Breast epithelium (tissue), 4 donors: ENCODE results near the gene NTN3. TPM values are rescaled to one million over a fixed set of nuclear protein-coding genes. Genes with fewer than 3 reads are reported as not detected.
"Not testable (repeated sequence)": the region's sequence is repeated elsewhere in the genome, so short reads cannot be mapped to it uniquely, and the experiment has no call there.

ENCODE experiments used
- DNase-seq, 2 donors: peaks; one replicate each; pipeline ENCODE4 v3.0.0-alpha.2; 2019; ENCODE audit warnings: low spot score in 2 of 2
- H3K27ac ChIP-seq, 2 donors: fragments of 200-600 bp; sonication (generic) in 1 of 2; one replicate each; pipeline ENCODE4 v1.5.1; 2016 to 2019; ENCODE audit warnings: mild to moderate bottlenecking in 1 of 2
- H3K27me3 ChIP-seq, 2 donors: fragments of 200-600 bp; sonication (generic) in 1 of 2; one replicate each; pipeline versions ENCODE4 v1.5.1 to v1.6.0; 2017 to 2019; ENCODE audit warnings: control low read depth in 1 of 2, mild to moderate bottlenecking in 1 of 2
- H3K36me3 ChIP-seq: fragments of 200-600 bp; one replicate; pipeline ENCODE4 v1.5.1; 2019
- H3K4me1 ChIP-seq, 2 donors: fragments of 200-600 bp; sonication (generic); one replicate each; pipeline ENCODE4 v1.5.1; 2016 to 2019; ENCODE audit warnings: control low read depth in 1 of 2
- H3K4me3 ChIP-seq, 3 donors: fragments of 200-600 bp; sonication (generic); 1 replicate in 2 of 3; 2 replicates in 1 of 3; pipeline ENCODE4 v1.5.1; 2016 to 2019; ENCODE audit warnings: mild to moderate bottlenecking in 3 of 3, moderate library complexity in 2 of 3
- H3K9me3 ChIP-seq, 2 donors: fragments of 200-600 bp; sonication (generic) in 1 of 2; one replicate each; pipeline ENCODE4 v1.5.1; 2016 to 2019; ENCODE audit warnings: control low read depth in 1 of 2
- POLR2A ChIP-seq: fragments of 450-650 bp; IDR thresholded peaks from one replicate; pipeline ENCODE4 v1.6.1; 2016; ENCODE audit warnings: antibody characterized with exemption, mild to moderate bottlenecking, moderate library complexity
- POLR2AphosphoS5 ChIP-seq, 3 donors: sonication (generic); formaldehyde crosslinking; IDR thresholded peaks; one replicate each; pipeline ENCODE4 v1.6.1; 2017; ENCODE audit warnings: antibody characterized with exemption in 3 of 3
- intact Hi-C: fragments of 100-400 bp; cut with DNase I; formaldehyde crosslinking; loops from one replicate; pipeline ENCODE4 v1.15.1; 2023; ENCODE audit warnings: low total_unique reads
- total RNA-seq, 3 donors: library from RNA; depleted of rRNA; stranded (reverse); fragments of >200 nt; gene quantifications; one replicate each; pipeline ENCODE4 v1.1.0, GENCODE V29; 2016
- TF ChIP-seq, protein P1 (sequence below), 3 donors: fragments of 450-650 bp; IDR thresholded peaks; one replicate each; pipeline ENCODE4 v1.5.1; 2016 to 2017; ENCODE audit warnings: antibody characterized with exemption in 3 of 3, mild to moderate bottlenecking in 3 of 3, moderate library complexity in 3 of 3

The NTN3 gene
- total RNA-seq, 3 donors from 2014 or later = not detected

DNA sequence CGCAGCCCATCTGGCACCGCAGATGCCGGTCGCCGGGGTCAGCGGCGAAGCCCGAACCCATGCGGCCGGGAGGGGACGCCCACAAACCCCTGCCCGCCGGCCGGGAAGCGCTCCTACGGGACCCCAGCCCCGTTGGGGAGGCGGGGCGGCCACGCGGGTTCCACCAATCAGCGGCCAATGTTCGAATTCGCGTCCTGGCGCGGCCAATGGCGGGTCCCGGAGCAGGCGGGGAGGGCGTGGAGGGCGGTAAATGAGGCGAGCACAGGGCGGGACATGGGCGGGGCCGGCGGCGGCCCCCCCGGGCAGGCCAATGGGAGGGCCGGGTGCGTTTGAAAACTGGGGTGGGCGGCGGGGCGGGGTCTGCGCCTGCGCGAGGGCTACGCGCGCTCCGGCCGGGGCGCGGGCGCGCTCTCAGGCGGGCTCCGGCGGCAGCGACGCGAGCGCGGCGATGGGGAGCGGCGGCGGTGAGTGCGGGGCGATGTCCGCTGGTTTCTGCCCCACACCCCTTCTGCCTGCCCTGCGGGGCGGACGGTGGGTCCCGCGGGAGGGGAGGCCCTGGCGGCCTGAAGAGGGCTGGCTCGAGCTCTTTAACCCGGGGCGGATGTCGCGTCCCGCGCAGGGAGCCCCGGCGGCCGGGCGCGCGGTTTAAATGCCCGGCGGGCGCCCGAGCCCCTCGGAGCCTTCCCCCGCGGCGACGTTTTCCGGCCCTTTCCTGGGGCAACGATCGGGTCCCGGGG, 41.9 kb upstream of the NTN3 start, which contains the start of gene CCNF:
Gene CCNF, plus strand, starts transcription at position 414 of the 737 bp plus-strand sequence. Its CDS starts 35 bp downstream, at position 449.
- no peaks in the 10 kb centered on the region for H3K9me3 ChIP-seq
- intact Hi-C loops = loop anchor here (10.0 kb wide), 1 partner anchor 84 kb away; the partner anchor contains the start of gene ABCA3

DNA sequence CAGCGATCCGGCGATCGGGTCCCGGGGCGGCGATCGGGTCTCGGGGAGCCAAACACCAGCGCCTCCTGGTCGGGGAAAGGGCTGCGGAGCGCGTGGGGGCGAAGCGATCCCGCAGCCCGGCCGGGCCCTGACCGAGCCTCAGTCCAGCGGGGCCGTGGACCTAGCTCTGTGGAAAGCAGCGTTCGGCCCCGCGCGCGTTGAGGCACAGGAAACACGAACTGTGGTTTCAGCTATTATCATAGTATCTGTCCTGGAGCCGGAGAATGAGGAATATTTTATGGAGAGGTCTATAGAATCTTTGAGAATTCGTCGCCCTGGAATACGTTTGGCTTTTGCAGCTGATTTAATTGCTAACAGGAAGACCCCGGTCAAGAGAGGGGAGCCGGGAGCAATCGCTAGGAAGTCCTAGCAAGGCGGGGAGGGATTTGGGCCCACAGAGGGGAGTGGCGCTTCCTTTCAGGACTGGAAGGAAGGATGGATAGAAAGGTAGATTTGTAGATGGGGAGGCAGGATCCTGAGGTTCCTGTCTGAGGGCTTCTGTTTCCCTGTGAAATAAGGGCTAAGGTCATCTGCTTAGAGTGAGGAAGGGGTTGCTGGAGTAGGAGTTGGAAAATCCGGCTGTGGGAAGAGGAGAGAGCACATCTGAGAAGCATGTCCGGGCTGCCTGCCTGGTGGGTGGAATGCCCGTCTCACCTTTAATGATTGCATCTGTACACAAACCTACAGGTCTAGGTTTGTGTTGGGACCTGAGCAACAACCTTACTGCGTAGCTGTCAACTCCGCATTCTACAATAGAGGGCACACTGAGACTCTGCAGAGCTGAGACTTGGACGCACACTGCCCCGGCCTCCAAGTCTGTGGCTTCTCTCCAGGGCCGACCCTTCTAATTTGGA, 41.1 kb upstream of the NTN3 start:
- H3K4me3 ChIP-seq = peak overlapping the region; percentile 72 to 99 (median 87)
- H3K36me3 ChIP-seq = no peaks in the 10 kb centered on the region
- H3K27me3 ChIP-seq = no peaks in the 10 kb centered on the region
- no peaks in the 10 kb centered on the region for H3K9me3 ChIP-seq
- peak overlapping the region; percentile 60 to 90 for H3K27ac ChIP-seq
- TF ChIP-seq, protein P1, sequence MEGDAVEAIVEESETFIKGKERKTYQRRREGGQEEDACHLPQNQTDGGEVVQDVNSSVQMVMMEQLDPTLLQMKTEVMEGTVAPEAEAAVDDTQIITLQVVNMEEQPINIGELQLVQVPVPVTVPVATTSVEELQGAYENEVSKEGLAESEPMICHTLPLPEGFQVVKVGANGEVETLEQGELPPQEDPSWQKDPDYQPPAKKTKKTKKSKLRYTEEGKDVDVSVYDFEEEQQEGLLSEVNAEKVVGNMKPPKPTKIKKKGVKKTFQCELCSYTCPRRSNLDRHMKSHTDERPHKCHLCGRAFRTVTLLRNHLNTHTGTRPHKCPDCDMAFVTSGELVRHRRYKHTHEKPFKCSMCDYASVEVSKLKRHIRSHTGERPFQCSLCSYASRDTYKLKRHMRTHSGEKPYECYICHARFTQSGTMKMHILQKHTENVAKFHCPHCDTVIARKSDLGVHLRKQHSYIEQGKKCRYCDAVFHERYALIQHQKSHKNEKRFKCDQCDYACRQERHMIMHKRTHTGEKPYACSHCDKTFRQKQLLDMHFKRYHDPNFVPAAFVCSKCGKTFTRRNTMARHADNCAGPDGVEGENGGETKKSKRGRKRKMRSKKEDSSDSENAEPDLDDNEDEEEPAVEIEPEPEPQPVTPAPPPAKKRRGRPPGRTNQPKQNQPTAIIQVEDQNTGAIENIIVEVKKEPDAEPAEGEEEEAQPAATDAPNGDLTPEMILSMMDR (IDR thresholded peaks at IDR 0.05) = peak in 1 of 3 donors; percentile 35
- no peak for TF ChIP-seq POLR2AphosphoS5 (IDR thresholded peaks at IDR 0.05)
- DNase-seq = no peak
- peaks cover 5 to 6% of the 10 kb centered on the region in 2 donors for H3K4me1 ChIP-seq
- intact Hi-C loops = loop anchor here (10.0 kb wide), 1 partner anchor 85 kb away; the partner anchor contains the start of gene ABCA3

More for the DNA sequence above, 41.9 kb upstream of the NTN3 start, which contains the start of gene CCNF:
- Histone ChIP-seq H3K4me1 (peaks cover 5 to 6% of the 10 kb centered on the region in 2 donors), H3K4me3 (peak within 1 kb of the TSS; percentile 72 to 99 (median 87)), H3K27me3 (no peaks in the 10 kb centered on the region), H3K36me3 (no peaks in the 10 kb centered on the region), H3K27ac (peak within 1 kb of the TSS; percentile 77 to 90)
- TF ChIP-seq POLR2AphosphoS5 (IDR thresholded peaks at IDR 0.05) = peak; percentile 9 to 74 (median 41)
- TF ChIP-seq, protein P1 (IDR thresholded peaks at IDR 0.05) = no peak
- TF ChIP-seq POLR2A = peak; percentile 41
- DNase-seq = peak; percentile 96 to 98

DNA sequence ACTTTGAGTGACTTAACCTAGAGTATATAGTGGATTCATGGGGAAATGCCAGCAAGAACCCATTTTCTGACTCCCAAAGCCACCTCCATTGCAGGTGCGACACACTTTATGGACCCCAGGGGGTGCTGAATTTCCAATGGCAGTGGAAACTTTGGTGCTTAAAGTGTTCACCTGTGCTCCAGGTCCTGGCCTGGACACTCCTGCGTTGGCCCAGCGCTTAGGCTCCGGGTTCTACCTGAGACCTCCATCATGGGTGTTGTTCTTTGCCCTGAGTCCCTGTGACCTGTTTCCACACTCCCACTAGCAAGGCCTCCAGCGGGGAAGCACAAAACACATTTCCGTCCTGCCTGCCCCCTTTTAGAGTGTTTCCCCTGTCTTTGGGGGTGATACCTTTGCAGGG, 38.8 kb upstream of the NTN3 start:
- H3K27me3 ChIP-seq = no peaks in the 10 kb centered on the region
- no peak for TF ChIP-seq POLR2AphosphoS5 (IDR thresholded peaks at IDR 0.05)
- TF ChIP-seq POLR2A = no peak
- TF ChIP-seq, protein P1 (IDR thresholded peaks at IDR 0.05) = no peak
- intact Hi-C loops = no loop called here
- no peaks in the 10 kb centered on the region for H3K36me3 ChIP-seq
- no peak for DNase-seq
- no peak overlapping the region for H3K4me3 ChIP-seq
- no peaks in the 10 kb centered on the region for H3K9me3 ChIP-seq
- H3K27ac ChIP-seq = no peak overlapping the region
- peaks cover 5 to 6% of the 10 kb centered on the region in 2 donors for H3K4me1 ChIP-seq

DNA sequence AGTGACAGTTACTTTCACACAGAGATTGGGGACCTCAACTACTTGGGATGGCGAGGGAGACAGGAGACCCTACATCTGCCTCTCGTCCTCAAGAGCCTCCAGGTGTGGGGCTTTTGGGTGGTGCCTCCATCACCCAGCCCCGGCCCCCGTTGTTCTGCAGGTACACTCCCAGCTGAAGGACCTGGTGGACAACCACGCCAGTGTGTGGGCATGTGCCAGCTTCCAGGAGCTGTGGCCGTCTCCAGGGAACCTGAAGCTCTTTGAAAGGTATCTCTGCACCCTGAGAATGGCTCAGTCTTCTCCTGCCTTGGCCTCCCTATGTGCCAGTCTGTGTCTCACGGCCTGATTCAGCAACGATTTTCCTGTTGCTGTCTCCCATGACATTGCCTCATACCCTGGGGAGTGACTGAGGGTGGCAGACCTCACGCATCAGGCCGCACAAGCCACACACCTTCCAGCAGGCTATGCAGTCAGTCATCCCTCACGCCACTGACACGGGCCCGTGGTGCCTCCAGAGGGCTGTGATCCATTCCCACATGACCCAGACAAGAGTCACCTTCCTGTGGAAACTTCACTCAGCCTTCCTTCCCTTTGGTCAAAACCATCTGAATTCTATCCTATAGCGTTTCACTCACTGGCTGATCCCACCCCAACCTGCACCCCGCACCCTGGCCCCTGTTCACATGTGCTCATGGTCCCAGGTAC, 38.1 kb upstream of the NTN3 start:
- peaks cover 5 to 6% of the 10 kb centered on the region in 2 donors for H3K4me1 ChIP-seq
- TF ChIP-seq POLR2A = no peak
- no peak for TF ChIP-seq POLR2AphosphoS5 (IDR thresholded peaks at IDR 0.05)
- TF ChIP-seq, protein P1 (IDR thresholded peaks at IDR 0.05) = no peak
- H3K9me3 ChIP-seq = no peaks in the 10 kb centered on the region
- H3K4me3 ChIP-seq = no peak overlapping the region
- intact Hi-C loops = no loop called here
- no peaks in the 10 kb centered on the region for H3K27me3 ChIP-seq
- no peaks in the 10 kb centered on the region for H3K36me3 ChIP-seq
- no peak for DNase-seq
- H3K27ac ChIP-seq = no peak overlapping the region

DNA sequence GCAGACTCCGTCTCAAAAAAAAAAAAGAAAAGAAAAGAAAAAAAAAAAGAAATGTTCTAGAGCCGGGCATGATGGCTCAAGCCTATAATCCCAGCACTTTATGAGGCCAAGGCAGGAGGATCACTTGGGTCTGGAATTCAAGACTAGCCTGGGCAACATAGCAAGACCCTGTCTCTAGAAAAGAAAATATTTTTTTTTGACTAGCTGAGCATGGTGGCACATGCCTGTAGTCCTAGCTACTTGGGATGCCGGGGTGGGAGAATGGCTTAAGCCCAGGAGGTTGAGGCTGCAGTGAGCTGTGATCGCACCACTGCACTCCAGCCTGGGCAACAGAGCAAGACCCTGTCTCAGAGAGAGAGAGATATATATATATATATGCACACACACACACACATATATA, 35.9 kb upstream of the NTN3 start:
- H3K4me1 ChIP-seq, H3K9me3 ChIP-seq, H3K27ac ChIP-seq, H3K4me3 ChIP-seq, H3K36me3 ChIP-seq, H3K27me3 ChIP-seq, intact Hi-C loops, DNase-seq: not testable (repeated sequence)
